Activated naive CD4-positive, alpha-beta T cell treated with anti-CD3 and anti-CD28 coated beads for 36 hours (primary cell): ENCODE data around the gene RARS2. TPM values are rescaled to one million over a fixed set of nuclear protein-coding genes. Genes with fewer than 3 reads are reported as not detected.
A peak's percentile ranks its signal among the peaks of the same experiment; 100 is the strongest.
"Not testable (repeated sequence)": the region's sequence is repeated elsewhere in the genome, so short reads cannot be mapped to it uniquely, and the experiment has no call there.

ENCODE experiments used
- CTCF ChIA-PET: fragments of 350-600 bp; sonication (Branson Sonifier 250); formaldehyde crosslinking; loops from one replicate; lab custom pipeline; 2021; ENCODE audit warnings: antibody characterized with exemption; lab: Charles Lee
- DNase-seq: peaks from one replicate; pipeline ENCODE4 v3.0.0-alpha.2; 2020
- H3K27ac Mint-ChIP-seq: one replicate; pipeline ENCODE4 v1.8.0; 2021; ENCODE audit warnings: mild to moderate bottlenecking, mixed read lengths
- H3K27me3 Mint-ChIP-seq: one replicate; pipeline ENCODE4 v1.8.0; 2021; ENCODE audit warnings: low read depth, mixed read lengths
- H3K36me3 Mint-ChIP-seq: one replicate; pipeline ENCODE4 v1.8.0; 2021; ENCODE audit warnings: low read depth, mixed read lengths
- H3K4me1 Mint-ChIP-seq: one replicate; pipeline ENCODE4 v1.8.0; 2021; ENCODE audit warnings: low read depth, mixed read lengths
- H3K4me3 Mint-ChIP-seq: one replicate; pipeline ENCODE4 v1.8.0; 2021; ENCODE audit warnings: mild to moderate bottlenecking, moderate library complexity, mixed read lengths
- H3K9me3 Mint-ChIP-seq: one replicate; pipeline ENCODE4 v1.8.0; 2021; ENCODE audit warnings: mixed read lengths
- intact Hi-C: fragments of 100-400 bp; cut with micrococcal nuclease; formaldehyde crosslinking; loops from one replicate; pipeline ENCODE4 v1.15.1; 2023
- total RNA-seq, 2 experiments: library from RNA; stranded (reverse); gene quantifications; one replicate each; pipeline ENCODE4 v1.2.3, GENCODE V29; 2021

RARS2 gene, protein sequence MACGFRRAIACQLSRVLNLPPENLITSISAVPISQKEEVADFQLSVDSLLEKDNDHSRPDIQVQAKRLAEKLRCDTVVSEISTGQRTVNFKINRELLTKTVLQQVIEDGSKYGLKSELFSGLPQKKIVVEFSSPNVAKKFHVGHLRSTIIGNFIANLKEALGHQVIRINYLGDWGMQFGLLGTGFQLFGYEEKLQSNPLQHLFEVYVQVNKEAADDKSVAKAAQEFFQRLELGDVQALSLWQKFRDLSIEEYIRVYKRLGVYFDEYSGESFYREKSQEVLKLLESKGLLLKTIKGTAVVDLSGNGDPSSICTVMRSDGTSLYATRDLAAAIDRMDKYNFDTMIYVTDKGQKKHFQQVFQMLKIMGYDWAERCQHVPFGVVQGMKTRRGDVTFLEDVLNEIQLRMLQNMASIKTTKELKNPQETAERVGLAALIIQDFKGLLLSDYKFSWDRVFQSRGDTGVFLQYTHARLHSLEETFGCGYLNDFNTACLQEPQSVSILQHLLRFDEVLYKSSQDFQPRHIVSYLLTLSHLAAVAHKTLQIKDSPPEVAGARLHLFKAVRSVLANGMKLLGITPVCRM
- 10 to 100 TPM; 15.9 to 17.4 TPM for total RNA-seq

DNA sequence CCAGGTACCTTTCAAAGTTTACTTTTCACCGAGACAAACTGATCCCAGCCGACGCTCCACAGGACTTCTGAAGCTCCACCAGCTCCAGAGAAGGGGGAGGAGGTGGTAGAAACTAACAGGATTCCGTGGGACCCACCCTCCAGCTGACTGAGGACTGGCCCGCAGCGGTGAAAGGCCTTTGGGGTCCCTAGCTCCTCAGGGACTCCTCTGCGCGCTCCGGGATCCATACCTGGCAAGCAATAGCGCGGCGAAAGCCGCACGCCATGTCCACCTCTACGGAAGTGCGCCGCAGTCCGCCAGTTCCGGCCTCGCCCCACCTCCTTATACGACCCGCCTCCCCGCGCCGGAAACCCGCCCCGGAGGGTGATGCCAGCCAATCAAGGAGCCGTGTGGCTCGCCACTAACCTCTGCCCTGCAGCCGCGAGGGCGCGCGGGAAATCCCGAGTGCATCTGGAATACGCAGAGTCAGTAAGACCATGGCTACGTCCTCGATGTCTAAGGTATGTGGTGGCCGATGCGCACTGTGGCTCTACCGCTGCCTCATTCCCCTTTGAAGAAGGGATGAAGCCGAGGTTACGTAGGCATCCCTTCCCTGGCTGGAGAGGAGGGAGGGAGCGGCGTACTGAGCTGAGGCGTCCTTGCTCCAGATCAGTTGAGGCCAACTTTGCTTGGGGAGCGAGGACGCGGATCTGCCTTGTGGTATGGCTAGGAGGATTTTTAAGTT is at the start of gene RARS2, which contains the start of gene ORC3:
Gene RARS2 (minus strand): TSS at position 295 of the 724 bp plus-strand sequence. CDS start 30 bp downstream, at position 265.
Gene ORC3 (plus strand): TSS at position 443 of the 724 bp plus-strand sequence. CDS start 34 bp downstream, at position 477.
- intact Hi-C loops: loop anchor here (1.0 to 5.0 kb wide), 9 partner anchors 62 to 1911 kb away; partner anchors contain the start of genes AKIRIN2, PNRC1, SLC35A1 and SMIM8
- Mint-ChIP-seq H3K9me3 (no peaks in the 10 kb centered on the region), H3K27me3 (no peaks in the 10 kb centered on the region), H3K4me1 (peaks cover 61% of the 10 kb centered on the region), H3K27ac (peak within 1 kb of the TSS; percentile 83), H3K36me3 (peaks cover 24% of the 10 kb centered on the region), H3K4me3 (peak within 1 kb of the TSS; percentile 90)
- peak; percentile 97 for DNase-seq
- CTCF ChIA-PET: no interaction called here

DNA sequence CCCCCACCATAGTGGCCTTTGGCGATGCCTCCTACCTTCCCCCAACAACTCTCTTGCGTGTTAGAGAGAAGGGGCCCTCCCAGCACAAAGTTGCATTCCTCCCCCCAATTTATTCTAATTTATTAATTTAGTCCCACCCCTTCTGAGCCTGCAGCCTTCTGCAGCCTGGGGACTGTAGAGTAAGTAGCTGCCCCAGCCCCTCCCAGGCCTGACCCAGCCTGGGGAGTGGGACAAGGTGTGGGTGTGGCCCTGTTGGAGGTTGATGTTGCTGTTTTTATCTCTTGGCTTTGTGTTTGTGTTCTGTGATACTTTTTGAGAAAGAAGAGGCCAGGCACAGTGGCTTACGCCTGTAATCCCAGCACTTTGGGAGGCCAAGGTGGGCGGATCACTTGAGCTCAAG is 49.6 kb upstream of the RARS2 start:
- Mint-ChIP-seq H3K27me3 (no peaks in the 10 kb centered on the region), H3K36me3 (peaks cover 30% of the 10 kb centered on the region), H3K4me3 (no peak overlapping the region), H3K4me1 (peaks cover 3% of the 10 kb centered on the region), H3K9me3 (no peaks in the 10 kb centered on the region), H3K27ac (no peak overlapping the region)
- intact Hi-C loops: no loop called here
- CTCF ChIA-PET: interaction anchor here (0.6 kb wide), 1 partner anchor 51 kb away, joined by 3 read pairs; no protein-coding TSS in a partner anchor
- DNase-seq: no peak

DNA sequence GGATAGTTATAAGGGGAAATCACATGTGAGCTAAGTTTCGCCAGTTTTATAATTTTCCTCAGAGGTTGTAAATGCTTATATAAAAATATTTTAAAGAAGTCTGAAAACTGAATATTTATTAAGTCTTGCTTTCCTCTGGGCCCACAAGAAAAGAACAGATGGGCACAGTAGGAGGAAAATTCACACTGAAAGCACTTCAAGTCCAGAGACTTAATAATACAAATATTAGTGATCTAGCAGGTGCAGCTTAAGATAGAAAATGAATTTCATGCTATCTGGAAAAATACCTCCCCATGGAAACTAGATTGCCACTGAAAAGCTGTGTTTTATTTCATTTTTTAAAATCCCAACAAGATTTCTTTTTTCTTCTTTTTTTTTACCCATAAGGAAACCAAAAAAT is 47.3 kb upstream of the RARS2 start:
- peaks cover 27% of the 10 kb centered on the region for H3K36me3 Mint-ChIP-seq
- CTCF ChIA-PET: interaction anchor here (0.7 to 1.0 kb wide), 2 partner anchors 8 to 17 kb away, joined by 3 read pairs; no protein-coding TSS in a partner anchor
- DNase-seq: no peak
- H3K27me3 Mint-ChIP-seq: no peaks in the 10 kb centered on the region
- H3K9me3 Mint-ChIP-seq: no peaks in the 10 kb centered on the region
- H3K4me3 Mint-ChIP-seq: no peak overlapping the region
- intact Hi-C loops: no loop called here
- H3K27ac Mint-ChIP-seq: no peak overlapping the region
- H3K4me1 Mint-ChIP-seq: no peaks in the 10 kb centered on the region

DNA sequence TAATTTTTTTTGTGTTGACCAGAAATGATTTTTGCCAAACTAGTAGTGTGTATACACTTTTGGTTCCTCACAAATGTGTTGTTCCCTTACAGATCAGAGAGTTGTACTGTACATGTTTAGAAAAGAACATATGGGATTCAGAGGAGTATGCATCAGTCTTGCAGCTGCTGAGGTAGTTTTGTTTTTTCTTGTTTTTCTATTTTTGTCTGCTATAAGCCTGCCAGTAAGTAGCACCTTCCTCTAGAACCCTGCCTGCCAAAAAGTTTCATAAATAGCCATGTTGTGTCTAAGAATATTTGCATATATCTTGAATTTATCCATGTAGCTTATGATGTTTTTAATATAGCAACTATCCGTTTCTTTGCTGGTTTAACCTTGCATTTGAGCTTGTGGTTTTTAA is 46.5 kb upstream of the RARS2 start:
- Mint-ChIP-seq H3K9me3 (no peaks in the 10 kb centered on the region), H3K27me3 (no peaks in the 10 kb centered on the region), H3K4me1 (no peaks in the 10 kb centered on the region), H3K36me3 (peaks cover 25% of the 10 kb centered on the region), H3K4me3 (no peak overlapping the region), H3K27ac (no peak overlapping the region)
- no peak for DNase-seq
- CTCF ChIA-PET: interaction anchor here (1.0 kb wide), 1 partner anchor 17 kb away, joined by 3 read pairs; no protein-coding TSS in a partner anchor
- intact Hi-C loops: no loop called here

DNA sequence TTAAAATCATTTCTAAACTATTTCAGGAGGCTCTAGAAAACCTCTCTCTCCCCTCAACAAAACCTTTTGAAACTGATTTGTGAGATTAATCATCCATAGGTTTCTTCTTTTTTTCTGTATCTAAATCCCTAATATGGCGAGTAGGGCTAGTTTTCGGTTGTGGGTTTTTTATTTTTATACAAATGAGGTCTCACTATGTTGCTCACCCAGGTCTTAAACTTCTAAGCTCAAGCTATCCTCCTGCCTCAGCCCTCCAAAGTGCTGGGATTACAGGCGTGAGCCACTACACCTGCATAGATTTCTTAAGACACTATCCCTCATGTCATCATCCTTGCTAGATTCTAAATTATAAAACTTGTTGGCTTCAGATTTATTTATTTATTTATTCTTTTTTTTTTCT is 44.1 kb upstream of the RARS2 start:
- Mint-ChIP-seq H3K4me3 (no peak overlapping the region), H3K27ac (no peak overlapping the region), H3K36me3 (peaks cover 27% of the 10 kb centered on the region), H3K27me3 (no peaks in the 10 kb centered on the region), H3K4me1 (no peaks in the 10 kb centered on the region), H3K9me3 (no peaks in the 10 kb centered on the region)
- DNase-seq: no peak
- CTCF ChIA-PET: no interaction called here
- intact Hi-C loops: no loop called here

DNA sequence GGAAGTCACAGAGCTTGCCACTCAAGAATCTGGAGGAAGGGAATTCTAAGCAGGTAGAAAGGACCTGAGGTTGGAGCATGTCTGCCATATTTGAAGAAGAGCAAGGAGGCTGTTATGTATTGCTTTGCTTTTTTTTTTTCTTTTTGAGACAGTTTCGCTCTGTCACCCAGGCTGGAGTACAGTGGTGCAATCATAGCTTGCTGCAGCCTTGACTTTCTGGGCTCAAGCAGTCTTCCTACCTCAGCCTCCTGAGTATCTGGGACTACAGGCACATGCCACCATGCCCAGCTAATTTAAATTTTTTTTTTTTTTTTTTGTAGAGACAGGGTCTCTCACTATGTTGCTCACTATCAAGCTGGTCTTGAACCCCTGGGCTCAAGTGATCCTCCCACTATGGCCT is 41.0 kb upstream of the RARS2 start:
- no peaks in the 10 kb centered on the region for H3K4me1 Mint-ChIP-seq
- intact Hi-C loops: no loop called here
- CTCF ChIA-PET: no interaction called here
- no peaks in the 10 kb centered on the region for H3K27me3 Mint-ChIP-seq
- no peak overlapping the region for H3K4me3 Mint-ChIP-seq
- H3K36me3 Mint-ChIP-seq: peaks cover 24% of the 10 kb centered on the region
- no peaks in the 10 kb centered on the region for H3K9me3 Mint-ChIP-seq
- DNase-seq: no peak
- H3K27ac Mint-ChIP-seq: no peak overlapping the region

DNA sequence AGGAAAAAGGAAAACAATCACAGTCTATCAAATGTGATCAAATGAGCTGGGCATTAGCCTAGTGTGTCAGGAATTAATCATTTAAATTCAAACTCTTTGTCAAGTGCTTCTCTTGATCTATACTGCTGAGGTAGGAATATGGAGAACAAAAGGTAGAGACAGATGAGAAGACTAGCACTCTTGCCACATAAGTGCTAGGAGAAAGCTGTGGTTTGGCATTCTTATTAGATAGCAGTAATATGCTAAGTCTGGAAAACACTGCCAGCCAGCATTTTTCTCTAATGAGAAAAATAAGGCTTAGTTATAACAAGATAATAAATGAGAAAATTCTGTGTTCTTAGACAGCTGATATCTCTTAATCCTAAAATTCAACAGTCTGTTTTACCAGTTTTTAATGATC is 39.1 kb upstream of the RARS2 start:
- no peak overlapping the region for H3K27ac Mint-ChIP-seq
- no peak for DNase-seq

DNA sequence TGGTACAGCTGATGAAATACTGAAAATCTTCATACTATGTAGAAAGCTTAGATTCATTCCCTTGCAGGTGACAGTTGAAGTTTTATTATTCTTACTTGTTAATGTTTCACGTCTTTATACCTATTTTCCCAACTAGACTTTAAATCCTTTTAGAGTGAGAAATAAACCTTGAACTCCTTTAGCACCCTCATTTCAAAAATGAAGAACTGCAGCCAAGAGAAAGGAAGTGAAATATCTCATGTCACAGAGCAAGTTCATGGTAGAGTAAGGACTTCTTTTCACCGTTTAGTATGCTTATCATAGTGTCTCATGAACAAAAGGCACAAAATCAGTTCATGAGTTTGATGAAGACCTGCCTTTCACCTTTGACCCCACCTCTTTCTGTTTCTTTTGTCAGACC is 38.6 kb upstream of the RARS2 start:
- intact Hi-C loops: no loop called here
- DNase-seq: no peak
- Mint-ChIP-seq H3K9me3 (no peaks in the 10 kb centered on the region), H3K36me3 (peaks cover 33% of the 10 kb centered on the region), H3K27ac (no peak overlapping the region), H3K27me3 (no peaks in the 10 kb centered on the region), H3K4me3 (no peak overlapping the region), H3K4me1 (no peaks in the 10 kb centered on the region)
- CTCF ChIA-PET: interaction anchor here (0.6 to 1.1 kb wide), 2 partner anchors 9 to 160 kb away, joined by 3 read pairs; no protein-coding TSS in a partner anchor

More for the DNA sequence above, 39.1 kb upstream of the RARS2 start:
- Mint-ChIP-seq H3K27me3 (no peaks in the 10 kb centered on the region), H3K4me3 (no peak overlapping the region), H3K36me3 (peaks cover 30% of the 10 kb centered on the region), H3K4me1 (no peaks in the 10 kb centered on the region), H3K9me3 (no peaks in the 10 kb centered on the region)
- CTCF ChIA-PET: interaction anchor here (0.6 to 1.1 kb wide), 2 partner anchors 8 to 159 kb away, joined by 3 read pairs; no protein-coding TSS in a partner anchor
- intact Hi-C loops: no loop called here

DNA sequence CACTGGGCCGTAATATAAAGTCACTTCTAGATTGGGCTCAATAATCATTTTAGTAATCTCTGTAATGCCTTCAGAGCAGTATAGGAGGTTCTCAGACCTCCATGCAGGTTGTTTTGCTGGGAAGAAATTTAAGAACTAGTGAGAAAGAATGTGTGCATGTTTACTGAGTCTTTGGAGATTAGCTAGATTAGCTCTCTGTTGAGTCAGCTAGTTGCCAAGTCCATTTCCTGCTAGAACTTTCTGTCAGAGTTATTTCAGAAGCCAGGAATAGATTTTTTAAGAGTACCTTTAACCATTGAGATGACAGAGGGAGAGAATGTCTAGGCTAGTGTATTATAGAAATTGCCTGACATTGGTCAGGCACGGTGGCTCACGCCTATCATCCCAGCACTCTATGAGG is 33.5 kb upstream of the RARS2 start:
- CTCF ChIA-PET: no interaction called here
- no peaks in the 10 kb centered on the region for H3K9me3 Mint-ChIP-seq

DNA sequence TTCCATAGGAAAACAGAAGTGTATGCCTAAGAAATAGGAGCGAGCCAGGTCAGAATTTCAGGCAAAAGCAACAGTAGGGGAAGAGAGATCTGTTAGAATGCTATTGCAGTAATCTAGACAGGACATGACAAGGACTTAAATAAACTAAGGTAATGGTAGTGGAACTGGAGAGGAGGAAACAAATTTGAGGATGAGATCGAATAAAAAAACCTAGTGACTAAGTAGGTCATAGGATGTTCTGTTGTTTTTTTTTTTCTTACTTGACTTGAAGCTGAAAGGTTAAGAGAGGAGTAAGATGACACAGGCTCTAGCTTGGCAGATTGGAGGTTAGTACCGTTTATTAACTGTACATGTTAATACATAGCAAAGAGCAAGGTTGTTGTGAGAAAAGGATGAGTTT is 28.7 kb upstream of the RARS2 start:
- no peak for DNase-seq
- CTCF ChIA-PET: no interaction called here
- Mint-ChIP-seq H3K27me3 (no peaks in the 10 kb centered on the region), H3K36me3 (peaks cover 36% of the 10 kb centered on the region), H3K4me3 (no peak overlapping the region), H3K4me1 (no peaks in the 10 kb centered on the region), H3K9me3 (no peaks in the 10 kb centered on the region), H3K27ac (no peak overlapping the region)
- intact Hi-C loops: no loop called here

More for the DNA sequence above, 33.5 kb upstream of the RARS2 start:
- Mint-ChIP-seq H3K27ac (no peak overlapping the region), H3K4me3 (no peak overlapping the region), H3K36me3 (peaks cover 41% of the 10 kb centered on the region), H3K27me3 (no peaks in the 10 kb centered on the region), H3K4me1 (no peaks in the 10 kb centered on the region)
- intact Hi-C loops: no loop called here
- no peak for DNase-seq

DNA sequence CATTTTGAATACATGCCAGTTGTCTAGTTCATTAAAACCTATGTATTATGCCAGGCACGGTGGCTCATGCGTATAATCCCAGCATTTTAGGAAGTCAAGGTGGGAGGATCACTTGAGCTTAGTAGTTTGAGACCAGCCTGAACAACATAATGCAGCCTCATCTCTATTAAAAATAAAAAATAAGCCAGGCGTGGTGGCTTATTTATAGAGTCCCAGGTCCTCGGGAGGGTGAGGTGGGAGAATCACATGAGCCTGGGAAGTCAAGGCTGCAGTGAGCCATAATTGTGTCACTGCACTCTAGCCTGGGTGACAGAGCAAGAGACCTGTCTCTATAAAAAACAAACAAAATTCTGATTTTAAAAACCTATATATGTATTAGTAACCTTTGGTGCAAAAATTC is 27.6 kb upstream of the RARS2 start:
- Mint-ChIP-seq H3K9me3 (no peaks in the 10 kb centered on the region), H3K4me3 (no peak overlapping the region), H3K27me3 (no peaks in the 10 kb centered on the region), H3K36me3 (peaks cover 42% of the 10 kb centered on the region), H3K4me1 (no peaks in the 10 kb centered on the region), H3K27ac (no peak overlapping the region)
- DNase-seq: no peak
- intact Hi-C loops: no loop called here
- CTCF ChIA-PET: no interaction called here

DNA sequence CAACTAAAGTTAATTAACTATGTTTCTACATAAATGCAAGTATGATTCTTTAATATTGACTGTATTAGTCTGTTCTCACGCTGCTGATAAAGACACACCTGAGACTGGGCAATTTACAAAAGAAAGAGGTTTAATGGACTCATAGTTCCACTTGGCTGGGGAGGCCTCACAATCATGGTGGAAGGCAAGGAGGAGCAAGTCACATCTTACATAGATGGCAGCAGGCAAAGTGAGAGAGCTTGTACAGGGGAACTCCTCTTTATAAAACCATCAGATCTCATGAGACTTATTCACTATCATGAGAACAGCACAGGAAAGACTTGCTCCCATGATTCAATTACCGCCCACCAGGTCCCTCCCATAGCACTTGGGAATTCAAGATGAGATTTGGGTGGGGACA is 23.2 kb upstream of the RARS2 start:
- H3K4me3 Mint-ChIP-seq, CTCF ChIA-PET: not testable (repeated sequence)
- peaks cover 32% of the 10 kb centered on the region for H3K36me3 Mint-ChIP-seq

More for the DNA sequence above, 23.2 kb upstream of the RARS2 start:
- H3K27me3 Mint-ChIP-seq, intact Hi-C loops, H3K9me3 Mint-ChIP-seq, DNase-seq, H3K4me1 Mint-ChIP-seq, H3K27ac Mint-ChIP-seq: not testable (repeated sequence)
